Coronary artery (tissue), 2 donors: ENCODE measurements around the gene FREM3.

Experiments used
- DNase-seq: peaks from one replicate; pipeline ENCODE4 v3.0.0-alpha.2; 2017; ENCODE audit warnings: low spot score
- H3K27ac ChIP-seq, 2 donors: fragments of 200-600 bp; sonication (generic); one replicate each; pipeline ENCODE4 v1.5.1; 2016 to 2019
- H3K4me3 ChIP-seq: fragments of 200-600 bp; sonication (generic); 2 replicates; pipeline ENCODE4 v1.5.1; 2016; ENCODE audit warnings: mild to moderate bottlenecking, moderate library complexity
- CTCF ChIP-seq: fragments of 200-600 bp; sonication (generic); IDR thresholded peaks from one replicate; pipeline ENCODE4 v1.5.1; 2019; ENCODE audit warnings: antibody characterized with exemption

FREM3 gene

DNA sequence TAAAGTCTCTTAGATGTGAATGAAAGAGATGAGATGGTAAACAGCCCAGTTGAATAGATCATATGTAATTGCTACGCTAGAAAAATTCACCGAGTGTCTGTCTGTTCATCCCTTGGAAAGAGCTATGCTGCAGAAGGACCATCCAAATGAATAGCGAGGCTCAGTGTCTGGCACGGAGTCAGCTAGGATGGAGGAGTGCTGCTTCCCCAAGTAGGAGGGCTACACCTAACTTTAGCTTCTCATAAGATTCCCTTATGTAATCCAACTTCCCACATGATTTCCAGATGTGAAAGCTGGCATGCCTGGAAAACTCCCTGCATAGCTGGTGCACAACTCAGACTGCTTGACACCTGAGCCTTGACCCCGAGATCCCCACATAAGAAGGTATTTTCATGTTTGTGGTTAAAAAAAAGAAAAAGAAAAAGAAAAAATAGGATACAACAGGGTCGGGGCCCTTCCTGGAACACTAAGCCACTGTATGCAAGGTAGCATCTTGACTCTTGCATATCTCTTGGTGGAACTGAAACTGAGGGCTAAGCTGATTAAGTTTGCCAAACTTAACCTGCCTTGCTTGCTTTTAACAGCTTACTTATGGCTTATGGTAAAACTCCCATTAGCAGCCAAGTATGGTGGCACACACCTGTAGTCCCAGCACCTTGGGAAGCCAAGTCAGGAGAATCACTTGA is 82.3 kb downstream of the FREM3 start:
- no peak overlapping the region for H3K4me3 ChIP-seq
- no peak for TF ChIP-seq CTCF
- no peak for DNase-seq
- no peak overlapping the region for H3K27ac ChIP-seq

DNA sequence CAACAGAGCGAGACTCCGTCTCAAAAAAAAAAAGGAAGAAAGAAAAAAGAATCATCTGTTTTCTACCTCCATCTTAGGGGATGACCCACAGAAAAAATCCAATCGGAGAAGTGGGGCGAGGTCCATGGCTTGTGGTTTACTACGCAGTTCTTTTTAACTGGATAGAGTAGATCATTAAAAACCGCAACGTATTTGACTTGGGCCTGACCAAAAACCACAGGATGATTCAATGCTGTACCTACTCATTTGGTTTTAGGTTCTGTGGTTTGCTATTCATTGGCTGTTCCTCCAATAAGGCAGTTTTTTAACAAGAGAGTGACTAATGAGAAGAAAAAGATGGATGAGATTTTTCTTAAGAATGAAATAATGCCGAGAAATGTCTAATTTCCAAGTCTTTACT is 83.7 kb downstream of the FREM3 start:
- no peak overlapping the region for H3K27ac ChIP-seq
- DNase-seq: no peak
- no peak overlapping the region for H3K4me3 ChIP-seq
- TF ChIP-seq CTCF: no peak

DNA sequence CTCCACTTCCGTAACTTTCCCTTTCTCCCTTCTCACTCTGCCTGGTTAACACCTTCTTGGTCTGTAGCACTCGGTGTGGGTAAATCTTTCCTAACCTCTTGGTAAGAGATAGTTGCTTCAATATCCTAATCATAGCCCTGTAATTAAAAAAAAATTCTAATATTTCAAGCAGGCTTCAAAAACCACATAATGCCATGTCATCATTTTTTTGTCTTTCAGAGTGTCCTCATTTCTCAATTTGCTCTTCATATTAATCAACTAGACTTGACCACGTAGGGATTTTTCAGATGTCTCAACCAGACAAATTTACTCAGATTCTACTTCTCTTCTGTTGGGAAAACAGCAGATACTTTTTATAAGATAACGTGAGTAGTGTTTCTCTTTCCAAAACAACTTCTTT is 91.0 kb downstream of the FREM3 start:
- no peak overlapping the region for H3K27ac ChIP-seq
- H3K4me3 ChIP-seq: no peak overlapping the region
- TF ChIP-seq CTCF: no peak
- DNase-seq: no peak

DNA sequence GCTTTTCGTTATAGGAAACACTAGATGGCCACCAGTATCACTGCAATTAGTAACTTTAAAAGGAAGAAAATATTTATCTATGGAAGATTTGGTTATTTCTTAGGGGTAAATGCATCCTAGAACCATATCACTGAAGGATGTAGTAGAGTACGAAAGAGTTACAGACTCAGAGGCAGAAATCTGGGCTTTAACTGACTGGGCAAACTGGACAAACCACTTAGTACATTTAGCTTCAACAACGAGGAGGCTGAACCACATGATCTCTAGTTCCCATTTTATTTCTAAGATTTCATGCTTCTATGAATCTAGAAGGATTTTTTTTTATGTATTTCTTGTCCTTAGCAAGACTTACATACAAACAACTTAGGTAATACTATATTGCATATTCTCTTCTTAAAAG is 94.0 kb downstream of the FREM3 start:
- H3K27ac ChIP-seq: no peak overlapping the region

DNA sequence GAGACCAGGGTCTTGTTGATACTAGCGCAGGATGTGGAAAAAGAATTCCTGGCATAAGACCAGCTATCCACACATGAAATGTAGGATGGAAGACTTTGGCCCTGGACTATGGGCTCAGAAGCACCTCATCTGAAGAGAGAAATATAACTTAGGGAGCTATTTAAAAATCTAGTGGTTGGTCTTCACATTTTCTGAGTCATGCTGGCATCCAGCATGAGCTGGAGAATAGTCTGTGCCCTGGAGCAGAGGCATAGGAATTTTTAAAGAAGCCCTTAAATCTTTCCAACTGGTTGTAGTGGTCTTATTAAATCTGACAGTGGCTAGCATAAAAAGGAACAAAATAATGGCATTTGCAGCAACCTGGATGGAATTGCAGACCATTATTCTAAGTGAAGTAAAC is 100.6 kb downstream of the FREM3 start:
- no peak for DNase-seq

More for the DNA sequence above, 94.0 kb downstream of the FREM3 start:
- no peak for TF ChIP-seq CTCF
- no peak overlapping the region for H3K4me3 ChIP-seq
- DNase-seq: no peak

DNA sequence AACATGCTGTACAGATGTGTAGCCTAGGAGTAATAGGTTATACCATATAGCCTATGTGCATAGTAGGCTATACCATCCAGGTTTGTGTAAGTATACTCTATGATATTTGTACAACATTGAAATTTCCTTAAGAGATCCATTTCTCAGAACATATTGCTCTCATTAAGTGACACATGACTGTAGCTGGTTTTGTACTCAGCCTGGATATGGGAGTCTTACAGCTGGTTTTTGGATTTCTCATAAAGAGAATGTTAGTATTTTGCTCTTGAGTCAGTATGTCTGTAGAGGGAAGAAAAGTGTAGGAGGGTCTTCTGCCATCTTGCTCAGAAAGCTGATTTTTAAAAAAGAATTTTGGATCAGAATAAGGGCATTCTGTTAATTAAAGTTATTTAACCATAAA is 101.7 kb downstream of the FREM3 start:
- no peak overlapping the region for H3K27ac ChIP-seq
- DNase-seq: no peak
- TF ChIP-seq CTCF: no peak
- no peak overlapping the region for H3K4me3 ChIP-seq

More for the DNA sequence above, 100.6 kb downstream of the FREM3 start:
- Histone ChIP-seq H3K4me3 (no peak overlapping the region), H3K27ac (no peak overlapping the region)
- no peak for TF ChIP-seq CTCF

DNA sequence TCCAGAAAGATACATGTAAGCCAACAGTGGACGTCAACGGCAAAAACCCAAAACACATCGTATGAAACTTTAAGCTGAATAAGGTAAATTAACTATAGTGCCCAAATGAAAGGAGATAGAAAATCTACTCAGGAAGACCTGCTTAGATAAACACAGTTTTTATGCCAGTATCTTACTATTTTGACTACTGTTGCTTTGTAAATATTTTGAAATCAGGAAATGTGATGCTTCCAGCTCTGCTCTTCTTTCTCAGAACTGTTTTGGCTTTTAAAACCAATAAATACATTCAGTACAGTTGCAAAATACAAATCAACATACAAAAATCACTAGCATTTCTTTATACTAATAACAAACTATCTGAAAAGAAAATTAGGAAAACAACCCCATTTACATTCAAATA is 103.2 kb downstream of the FREM3 start:
- no peak for DNase-seq
- no peak overlapping the region for H3K27ac ChIP-seq
- H3K4me3 ChIP-seq: no peak overlapping the region
- TF ChIP-seq CTCF: no peak
